ENCODE data around the gene RPS25. TPM values are rescaled to one million over a fixed set of nuclear protein-coding genes. Genes with fewer than 3 reads are reported as not detected.

RPS25 gene
- total RNA-seq, 1 experiment from 2014 or later, result 1,083 TPM

DNA sequence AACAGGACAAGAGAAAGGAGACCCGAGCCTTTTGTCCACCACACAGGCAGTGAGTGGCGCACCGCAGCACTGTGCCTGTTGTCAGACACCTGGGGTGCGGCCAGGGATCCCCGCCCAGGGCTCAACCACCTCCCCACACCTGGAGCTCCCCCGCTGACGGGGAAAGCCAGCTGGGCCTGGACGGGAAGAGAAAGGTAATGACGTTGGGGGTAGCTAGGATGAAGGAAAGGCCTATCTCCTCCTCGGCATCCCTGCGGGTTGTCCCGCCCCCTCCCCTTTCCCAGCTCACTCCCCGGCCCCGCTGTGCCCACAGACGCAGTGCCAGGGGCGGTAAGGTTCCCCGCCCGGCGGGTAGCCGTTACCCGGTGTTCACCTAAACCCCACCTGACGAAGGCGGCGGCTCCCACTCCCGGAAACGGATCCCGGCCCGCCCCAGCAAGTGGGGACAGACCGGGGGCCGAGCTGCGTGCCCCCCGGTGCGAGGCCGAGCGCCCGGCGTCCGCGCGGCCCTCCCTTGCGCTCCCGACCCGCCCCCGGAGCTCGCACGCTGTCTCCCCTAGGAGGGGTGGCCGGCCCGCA lies 38.4 kb upstream of the RPS25 start:
- Histone ChIP-seq H3K9me3 (ENCODE audit: control insufficient read depth, insufficient read depth, low read depth, low read length) (no peaks in the 10 kb centered on the region), H3K27ac (ENCODE audit: low read length) (peak overlapping the region; percentile 86), H3K36me3 (ENCODE audit: control insufficient read depth, insufficient read depth, low read length) (peaks cover 19% of the 10 kb centered on the region; the same call in 1 of the 2 replicates), H3K4me3 (ENCODE audit: low read depth in 2 of 2, low read length in 2 of 2) (peak overlapping the region; percentile 82 to 87), H3K27me3 (ENCODE audit: control insufficient read depth, insufficient read depth, low read length) (no peaks in the 10 kb centered on the region), H3K4me1 (ENCODE audit: control insufficient read depth, insufficient read depth, low read length) (peaks cover 7% of the 10 kb centered on the region; the same call in 1 of the 2 replicates)
- DNase-seq (ENCODE audit: low read depth, low spot score), result no peak
- TF ChIP-seq, protein P1, sequence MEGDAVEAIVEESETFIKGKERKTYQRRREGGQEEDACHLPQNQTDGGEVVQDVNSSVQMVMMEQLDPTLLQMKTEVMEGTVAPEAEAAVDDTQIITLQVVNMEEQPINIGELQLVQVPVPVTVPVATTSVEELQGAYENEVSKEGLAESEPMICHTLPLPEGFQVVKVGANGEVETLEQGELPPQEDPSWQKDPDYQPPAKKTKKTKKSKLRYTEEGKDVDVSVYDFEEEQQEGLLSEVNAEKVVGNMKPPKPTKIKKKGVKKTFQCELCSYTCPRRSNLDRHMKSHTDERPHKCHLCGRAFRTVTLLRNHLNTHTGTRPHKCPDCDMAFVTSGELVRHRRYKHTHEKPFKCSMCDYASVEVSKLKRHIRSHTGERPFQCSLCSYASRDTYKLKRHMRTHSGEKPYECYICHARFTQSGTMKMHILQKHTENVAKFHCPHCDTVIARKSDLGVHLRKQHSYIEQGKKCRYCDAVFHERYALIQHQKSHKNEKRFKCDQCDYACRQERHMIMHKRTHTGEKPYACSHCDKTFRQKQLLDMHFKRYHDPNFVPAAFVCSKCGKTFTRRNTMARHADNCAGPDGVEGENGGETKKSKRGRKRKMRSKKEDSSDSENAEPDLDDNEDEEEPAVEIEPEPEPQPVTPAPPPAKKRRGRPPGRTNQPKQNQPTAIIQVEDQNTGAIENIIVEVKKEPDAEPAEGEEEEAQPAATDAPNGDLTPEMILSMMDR (IDR thresholded peaks at IDR 0.05), result no peak
- TF ChIP-seq POLR2AphosphoS5 (IDR thresholded peaks at IDR 0.05; ENCODE audit: low read depth, low read length) (no peak), TCF7L2 (IDR thresholded peaks at IDR 0.05; ENCODE audit: low read depth, low read length) (no peak), SIN3A (IDR thresholded peaks at IDR 0.05; ENCODE audit: borderline replicate concordance, insufficient read depth, low read depth, low read length) (no peak)
- TF ChIP-seq, protein P2, sequence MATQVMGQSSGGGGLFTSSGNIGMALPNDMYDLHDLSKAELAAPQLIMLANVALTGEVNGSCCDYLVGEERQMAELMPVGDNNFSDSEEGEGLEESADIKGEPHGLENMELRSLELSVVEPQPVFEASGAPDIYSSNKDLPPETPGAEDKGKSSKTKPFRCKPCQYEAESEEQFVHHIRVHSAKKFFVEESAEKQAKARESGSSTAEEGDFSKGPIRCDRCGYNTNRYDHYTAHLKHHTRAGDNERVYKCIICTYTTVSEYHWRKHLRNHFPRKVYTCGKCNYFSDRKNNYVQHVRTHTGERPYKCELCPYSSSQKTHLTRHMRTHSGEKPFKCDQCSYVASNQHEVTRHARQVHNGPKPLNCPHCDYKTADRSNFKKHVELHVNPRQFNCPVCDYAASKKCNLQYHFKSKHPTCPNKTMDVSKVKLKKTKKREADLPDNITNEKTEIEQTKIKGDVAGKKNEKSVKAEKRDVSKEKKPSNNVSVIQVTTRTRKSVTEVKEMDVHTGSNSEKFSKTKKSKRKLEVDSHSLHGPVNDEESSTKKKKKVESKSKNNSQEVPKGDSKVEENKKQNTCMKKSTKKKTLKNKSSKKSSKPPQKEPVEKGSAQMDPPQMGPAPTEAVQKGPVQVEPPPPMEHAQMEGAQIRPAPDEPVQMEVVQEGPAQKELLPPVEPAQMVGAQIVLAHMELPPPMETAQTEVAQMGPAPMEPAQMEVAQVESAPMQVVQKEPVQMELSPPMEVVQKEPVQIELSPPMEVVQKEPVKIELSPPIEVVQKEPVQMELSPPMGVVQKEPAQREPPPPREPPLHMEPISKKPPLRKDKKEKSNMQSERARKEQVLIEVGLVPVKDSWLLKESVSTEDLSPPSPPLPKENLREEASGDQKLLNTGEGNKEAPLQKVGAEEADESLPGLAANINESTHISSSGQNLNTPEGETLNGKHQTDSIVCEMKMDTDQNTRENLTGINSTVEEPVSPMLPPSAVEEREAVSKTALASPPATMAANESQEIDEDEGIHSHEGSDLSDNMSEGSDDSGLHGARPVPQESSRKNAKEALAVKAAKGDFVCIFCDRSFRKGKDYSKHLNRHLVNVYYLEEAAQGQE (IDR thresholded peaks at IDR 0.05; ENCODE audit: insufficient read depth in 1 of 2, low read depth in 2 of 2, low read length in 1 of 2), result no peak
- ChIA-PET POLR2A (interaction anchor here (0.6 to 0.7 kb wide), 2 partner anchors 27 to 37 kb away, joined by 3 to 5 read pairs; no protein-coding TSS in a partner anchor), CTCF (interaction anchor here (0.5 to 0.6 kb wide), 2 partner anchors 21 to 23 kb away, joined by 3 read pairs; no protein-coding TSS in a partner anchor)
- ATAC-seq, result peak; percentile 64
- no TSS peak for BruUV-seq (replicated peaks)
- in situ Hi-C loops (cut with HindIII; ENCODE audit: low pct_unique_long_range_greater_than_20kb, low sequenced_read_pairs) (no loop called here), intact Hi-C loops (cut with micrococcal nuclease; ENCODE audit: unreplicated experiment) (no loop called here)

DNA sequence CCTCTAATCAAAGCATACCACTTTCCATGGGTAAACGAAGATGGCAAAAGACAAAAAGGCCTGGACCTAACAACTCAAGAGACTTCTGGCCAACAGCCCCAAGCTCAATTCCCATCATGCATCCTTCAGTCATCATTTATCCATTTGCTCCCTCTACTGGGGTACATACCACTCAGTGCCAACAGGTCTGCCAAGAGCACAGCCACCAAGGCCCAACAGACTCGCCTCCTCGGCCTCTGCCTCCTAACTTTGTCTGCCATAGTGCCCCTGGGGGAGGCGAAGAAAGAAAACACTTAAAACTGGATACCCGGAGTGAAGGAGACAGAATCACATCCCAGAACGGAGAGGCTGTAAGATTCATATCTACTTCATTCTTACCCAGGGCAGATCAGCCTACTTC lies 37.8 kb upstream of the RPS25 start:
- Histone ChIP-seq H3K27me3 (ENCODE audit: control insufficient read depth, insufficient read depth, low read length) (no peaks in the 10 kb centered on the region), H3K36me3 (ENCODE audit: control insufficient read depth, insufficient read depth, low read length) (peaks cover 19% of the 10 kb centered on the region; the same call in 1 of the 2 replicates), H3K4me3 (ENCODE audit: low read depth in 2 of 2, low read length in 2 of 2) (peak overlapping the region; percentile 82 to 87), H3K27ac (ENCODE audit: low read length) (peak overlapping the region; percentile 86), H3K4me1 (ENCODE audit: control insufficient read depth, insufficient read depth, low read length) (peaks cover 7% of the 10 kb centered on the region; the same call in 1 of the 2 replicates), H3K9me3 (ENCODE audit: control insufficient read depth, insufficient read depth, low read depth, low read length) (no peaks in the 10 kb centered on the region)
- DNase-seq (ENCODE audit: low read depth, low spot score), result no peak
- POLR2A ChIA-PET, result interaction anchor here (0.6 to 0.7 kb wide), 3 partner anchors 28 to 36 kb away, joined by 3 to 9 read pairs (median 5); no protein-coding TSS in a partner anchor
- in situ Hi-C loops (cut with HindIII; ENCODE audit: low pct_unique_long_range_greater_than_20kb, low sequenced_read_pairs), result no loop called here
- intact Hi-C loops (cut with micrococcal nuclease; ENCODE audit: unreplicated experiment), result no loop called here
- ATAC-seq, result no peak
- BruUV-seq (replicated peaks), result no TSS peak
- TF ChIP-seq, protein P2 (IDR thresholded peaks at IDR 0.05; ENCODE audit: insufficient read depth in 1 of 2, low read depth in 2 of 2, low read length in 1 of 2), result no peak
- no peak for TF ChIP-seq TCF7L2 (IDR thresholded peaks at IDR 0.05; ENCODE audit: low read depth, low read length)
- TF ChIP-seq POLR2AphosphoS5 (IDR thresholded peaks at IDR 0.05; ENCODE audit: low read depth, low read length), result no peak
- TF ChIP-seq SIN3A (IDR thresholded peaks at IDR 0.05; ENCODE audit: borderline replicate concordance, insufficient read depth, low read depth, low read length), result no peak
- TF ChIP-seq, protein P1 (IDR thresholded peaks at IDR 0.05), result no peak
- CTCF ChIA-PET, result interaction anchor here (0.6 to 1.0 kb wide), 3 partner anchors 11 to 29 kb away, joined by 3 to 5 read pairs (median 3); partner anchors contain the start of gene HMBS

Measured in Panc1 (cell line).